ENCODE data around the gene NUDT16L1. TPM values are rescaled to one million over a fixed set of nuclear protein-coding genes. Genes with fewer than 3 reads are reported as not detected.

The NUDT16L1 gene
- polyA plus RNA-seq, 1 donor (not counting 4 experiments of a cell fraction or from before 2014, with no cell fraction given) = 23.0 TPM

DNA sequence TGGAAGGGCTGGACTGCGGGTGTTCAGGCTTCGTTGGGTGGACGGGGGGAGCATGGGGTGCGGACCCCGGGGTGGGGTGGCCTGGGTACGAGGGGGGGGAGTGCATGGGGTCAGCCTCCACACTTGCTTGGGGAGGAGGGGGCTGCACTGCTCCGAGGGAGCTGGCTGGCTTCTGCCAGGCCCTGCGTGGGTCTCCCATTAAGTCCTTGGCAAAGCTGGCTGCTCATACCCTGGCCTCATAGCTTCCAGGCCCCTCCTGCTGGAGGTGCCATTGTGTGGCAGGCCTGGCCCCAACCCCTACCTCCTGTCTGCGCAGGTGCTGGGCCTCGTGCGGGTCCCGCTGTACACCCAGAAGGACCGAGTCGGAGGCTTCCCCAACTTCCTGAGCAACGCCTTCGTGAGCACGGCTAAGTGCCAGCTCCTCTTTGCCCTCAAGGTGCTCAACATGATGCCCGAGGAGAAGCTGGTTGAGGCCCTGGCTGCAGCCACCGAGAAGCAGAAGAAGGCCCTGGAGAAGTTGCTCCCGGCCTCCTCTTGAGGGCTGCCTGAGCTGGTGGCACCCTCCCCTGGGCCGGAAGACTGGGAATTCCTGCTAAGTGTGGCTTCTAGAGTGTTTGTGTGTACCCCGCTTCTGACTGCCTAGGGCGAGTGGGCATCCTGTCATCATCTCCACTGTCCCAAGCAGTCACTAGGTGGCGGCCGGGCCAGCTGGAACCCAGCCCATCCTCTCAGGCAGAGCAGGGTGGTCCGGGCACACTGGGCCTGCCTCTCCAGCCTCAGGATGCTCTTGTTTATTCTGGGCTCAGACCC lies 1.5 kb downstream of the NUDT16L1 start:
- H3K9ac ChIP-seq (ENCODE audit: control insufficient read depth, extremely low read depth, insufficient read depth, low read length) = peak overlapping the region; percentile 15
- FAIRE-seq = peak; percentile 32
- dilution Hi-C loops (cut with MboI; ENCODE audit: extremely low pct_ligation_motif_present, low sequenced_read_pairs) = no loop called here

DNA sequence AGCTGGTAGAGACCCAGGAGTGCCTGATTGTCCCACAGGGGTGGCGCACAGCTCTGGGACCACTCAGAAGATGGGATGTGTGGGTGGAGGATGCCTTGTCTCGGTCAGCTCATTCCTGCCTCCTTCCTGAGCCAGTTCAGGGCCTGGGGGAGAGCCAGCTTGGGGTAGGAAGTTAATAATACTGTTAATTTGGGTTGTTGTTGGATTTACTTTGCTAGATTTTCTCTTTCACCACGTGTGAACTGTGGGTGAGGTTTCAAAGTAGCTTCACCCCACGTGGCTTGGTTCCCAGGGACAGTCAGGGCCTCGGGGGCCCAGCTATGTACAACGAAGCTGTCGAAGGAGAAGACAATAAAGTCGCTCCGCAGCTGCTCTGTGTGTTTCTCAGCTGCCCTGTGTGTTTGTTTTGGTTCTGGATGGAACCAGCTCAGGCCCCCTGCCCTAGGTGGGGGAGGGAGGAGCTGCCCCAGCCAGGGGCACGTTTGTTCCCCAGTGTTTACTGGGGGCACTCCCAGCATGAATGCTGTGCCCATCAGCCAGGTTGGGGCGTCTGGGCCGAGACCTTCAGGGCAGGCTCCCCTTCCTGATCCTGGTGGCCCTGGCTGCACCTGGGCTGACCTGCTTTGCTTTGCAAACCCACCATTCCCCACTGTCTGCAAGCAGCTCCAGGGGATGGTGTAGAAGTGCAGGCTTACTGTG lies 2.3 kb downstream of the NUDT16L1 start:
- Histone ChIP-seq H3K9me1 (ENCODE audit: control insufficient read depth, extremely low read depth, insufficient read depth, low read length) (no peaks in the 10 kb centered on the region), H3K36me3 (ENCODE audit: control insufficient read depth in 2 of 2, extremely low read depth in 1 of 2, insufficient read depth in 2 of 2, low read length in 2 of 2) (peaks cover 15 to 20% of the 10 kb centered on the region in 2 experiments), H3K4me1 (ENCODE audit: control insufficient read depth, extremely low read depth, insufficient read depth, low read length) (peaks cover 5% of the 10 kb centered on the region)

More for the DNA sequence above, 1.5 kb downstream of the NUDT16L1 start:
- H3K4me1 ChIP-seq (ENCODE audit: control insufficient read depth, extremely low read depth, insufficient read depth, low read length) = peaks cover 5% of the 10 kb centered on the region
- TF ChIP-seq, protein P1, sequence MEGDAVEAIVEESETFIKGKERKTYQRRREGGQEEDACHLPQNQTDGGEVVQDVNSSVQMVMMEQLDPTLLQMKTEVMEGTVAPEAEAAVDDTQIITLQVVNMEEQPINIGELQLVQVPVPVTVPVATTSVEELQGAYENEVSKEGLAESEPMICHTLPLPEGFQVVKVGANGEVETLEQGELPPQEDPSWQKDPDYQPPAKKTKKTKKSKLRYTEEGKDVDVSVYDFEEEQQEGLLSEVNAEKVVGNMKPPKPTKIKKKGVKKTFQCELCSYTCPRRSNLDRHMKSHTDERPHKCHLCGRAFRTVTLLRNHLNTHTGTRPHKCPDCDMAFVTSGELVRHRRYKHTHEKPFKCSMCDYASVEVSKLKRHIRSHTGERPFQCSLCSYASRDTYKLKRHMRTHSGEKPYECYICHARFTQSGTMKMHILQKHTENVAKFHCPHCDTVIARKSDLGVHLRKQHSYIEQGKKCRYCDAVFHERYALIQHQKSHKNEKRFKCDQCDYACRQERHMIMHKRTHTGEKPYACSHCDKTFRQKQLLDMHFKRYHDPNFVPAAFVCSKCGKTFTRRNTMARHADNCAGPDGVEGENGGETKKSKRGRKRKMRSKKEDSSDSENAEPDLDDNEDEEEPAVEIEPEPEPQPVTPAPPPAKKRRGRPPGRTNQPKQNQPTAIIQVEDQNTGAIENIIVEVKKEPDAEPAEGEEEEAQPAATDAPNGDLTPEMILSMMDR (optimal IDR thresholded peaks at IDR 0.05 in 1 of 3, IDR thresholded peaks at IDR 0.05 in 1 of 3, conservative IDR thresholded peaks at IDR 0.05 in 1 of 3; ENCODE audit: extremely low read depth in 1 of 3, insufficient read depth in 2 of 3, low read length in 3 of 3) = peak in 1 of 3 experiments; percentile 29
- TF ChIP-seq EZH2 (IDR thresholded peaks at IDR 0.05; ENCODE audit: low read length) = no peak
- no peak for DNase-seq (ENCODE audit: low read depth, low spot score)
- H3K9me1 ChIP-seq (ENCODE audit: control insufficient read depth, extremely low read depth, insufficient read depth, low read length) = no peaks in the 10 kb centered on the region
- H3K79me2 ChIP-seq (ENCODE audit: control insufficient read depth, insufficient read depth, low read length) = no peaks in the 10 kb centered on the region
- H3K4me3 ChIP-seq (ENCODE audit: control insufficient read depth in 2 of 3, extremely low read depth in 1 of 3, insufficient read depth in 2 of 3, low read depth in 1 of 3, low read length in 3 of 3) = peak overlapping the region; percentile 33 to 81 (median 80)
- no peak overlapping the region for H3K27ac ChIP-seq (ENCODE audit: control insufficient read depth, insufficient read depth, low read length)
- no peak overlapping the region for H2AFZ ChIP-seq (ENCODE audit: control insufficient read depth, low read length)
- peak overlapping the region; percentile 54 for H3K4me2 ChIP-seq (ENCODE audit: control insufficient read depth, extremely low read depth, insufficient read depth, low read depth, low read length)
- H4K20me1 ChIP-seq (ENCODE audit: control insufficient read depth, extremely low read depth, insufficient read depth, low read length) = no peaks in the 10 kb centered on the region
- H3K36me3 ChIP-seq (ENCODE audit: control insufficient read depth in 2 of 2, extremely low read depth in 1 of 2, insufficient read depth in 2 of 2, low read length in 2 of 2) = peaks cover 11 to 20% of the 10 kb centered on the region in 2 experiments
- no peaks in the 10 kb centered on the region for H3K27me3 ChIP-seq (ENCODE audit: control insufficient read depth, extremely low read depth, insufficient read depth, low read length)
- no peaks in the 10 kb centered on the region for H3K9me3 ChIP-seq (ENCODE audit: control insufficient read depth, low read depth, low read length)

More for the DNA sequence above, 2.3 kb downstream of the NUDT16L1 start:
- Histone ChIP-seq H2AFZ (ENCODE audit: control insufficient read depth, low read length) (no peak overlapping the region), H3K27me3 (ENCODE audit: control insufficient read depth, extremely low read depth, insufficient read depth, low read length) (no peaks in the 10 kb centered on the region), H3K27ac (ENCODE audit: control insufficient read depth, insufficient read depth, low read length) (no peak overlapping the region), H3K9ac (ENCODE audit: control insufficient read depth, extremely low read depth, insufficient read depth, low read length) (no peak overlapping the region), H3K79me2 (ENCODE audit: control insufficient read depth, insufficient read depth, low read length) (no peaks in the 10 kb centered on the region), H3K9me3 (ENCODE audit: control insufficient read depth, low read depth, low read length) (no peaks in the 10 kb centered on the region), H3K4me3 (ENCODE audit: control insufficient read depth in 2 of 3, extremely low read depth in 1 of 3, insufficient read depth in 2 of 3, low read depth in 1 of 3, low read length in 3 of 3) (no peak overlapping the region), H4K20me1 (ENCODE audit: control insufficient read depth, extremely low read depth, insufficient read depth, low read length) (no peaks in the 10 kb centered on the region), H3K4me2 (ENCODE audit: control insufficient read depth, extremely low read depth, insufficient read depth, low read depth, low read length) (no peak overlapping the region)
- TF ChIP-seq EZH2 (IDR thresholded peaks at IDR 0.05; ENCODE audit: low read length) = no peak
- TF ChIP-seq, protein P1 (optimal IDR thresholded peaks at IDR 0.05 in 1 of 3, IDR thresholded peaks at IDR 0.05 in 1 of 3, conservative IDR thresholded peaks at IDR 0.05 in 1 of 3; ENCODE audit: extremely low read depth in 1 of 3, insufficient read depth in 2 of 3, low read length in 3 of 3) = no peak
- no peak for FAIRE-seq
- dilution Hi-C loops (cut with MboI; ENCODE audit: extremely low pct_ligation_motif_present, low sequenced_read_pairs) = no loop called here
- no peak for DNase-seq (ENCODE audit: low read depth, low spot score)
